GM12891 (cell line): ENCODE results near the gene VWA2.
"Not testable (repeated sequence)": the region's sequence is repeated elsewhere in the genome, so short reads cannot be mapped to it uniquely, and the experiment has no call there.

ENCODE experiments used
- DNase-seq: peaks from one replicate; pipeline ENCODE4 v3.0.0; 2011; ENCODE audit warnings: low spot score; ENCODE audit not compliant: insufficient read length
- FAIRE-seq: peaks from 2 replicates; lab custom pipeline; 2011; peaks lifted over from hg19 to GRCh38; lab: Jason Lieb, UNC
- PAX5 ChIP-seq: IDR thresholded peaks from 2 replicates; pipeline ENCODE4 v1.6.1; 2011; ENCODE audit warnings: low read length, moderate library complexity, mild to moderate bottlenecking; ENCODE audit not compliant: insufficient read depth, severe bottlenecking
- POLR2A ChIP-seq: IDR thresholded peaks from 2 replicates; pipeline ENCODE4 v1.6.1; 2011; ENCODE audit warnings: low read depth, low read length, control low read depth
- POLR2AphosphoS5 ChIP-seq: IDR thresholded peaks from 2 replicates; pipeline ENCODE4 v1.6.1; 2011; ENCODE audit warnings: low read depth, low read length, control low read depth
- POU2F2 ChIP-seq: IDR thresholded peaks from 2 replicates; pipeline ENCODE4 v1.6.1; 2011; ENCODE audit warnings: low read depth, mild to moderate bottlenecking, control low read depth, low read length, moderate library complexity
- SPI1 ChIP-seq: IDR thresholded peaks from 2 replicates; pipeline ENCODE4 v1.6.1; 2011; ENCODE audit warnings: low read depth, low read length, control low read depth
- TAF1 ChIP-seq: IDR thresholded peaks from 2 replicates; pipeline ENCODE4 v1.6.1; 2011; ENCODE audit warnings: low read depth, low read length, control low read depth

The VWA2 gene

DNA sequence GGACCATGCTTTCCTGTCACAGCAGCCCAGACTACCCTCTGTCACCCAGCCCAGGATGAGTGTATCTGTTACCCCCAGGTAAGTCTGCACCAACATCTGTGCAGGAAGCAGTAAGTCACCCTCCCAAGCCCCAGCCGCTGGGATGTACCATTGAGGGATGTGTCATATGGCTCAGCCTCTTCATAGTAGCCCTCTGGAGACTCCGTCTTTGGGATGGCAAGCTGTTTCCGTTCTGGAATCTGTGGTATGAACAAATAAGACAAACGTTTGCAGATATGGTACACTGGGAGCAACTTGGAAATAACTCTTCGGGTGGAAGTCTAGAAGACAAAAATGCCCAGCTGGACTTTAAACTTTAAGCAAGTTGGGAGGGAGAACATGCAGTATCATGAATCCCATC lies 84.0 kb downstream of the VWA2 start:
- no peak for TF ChIP-seq SPI1
- TF ChIP-seq POU2F2, result no peak
- no peak for TF ChIP-seq PAX5
- no peak for TF ChIP-seq TAF1
- no peak for TF ChIP-seq POLR2A
- no peak for TF ChIP-seq POLR2AphosphoS5
- no peak for FAIRE-seq

DNA sequence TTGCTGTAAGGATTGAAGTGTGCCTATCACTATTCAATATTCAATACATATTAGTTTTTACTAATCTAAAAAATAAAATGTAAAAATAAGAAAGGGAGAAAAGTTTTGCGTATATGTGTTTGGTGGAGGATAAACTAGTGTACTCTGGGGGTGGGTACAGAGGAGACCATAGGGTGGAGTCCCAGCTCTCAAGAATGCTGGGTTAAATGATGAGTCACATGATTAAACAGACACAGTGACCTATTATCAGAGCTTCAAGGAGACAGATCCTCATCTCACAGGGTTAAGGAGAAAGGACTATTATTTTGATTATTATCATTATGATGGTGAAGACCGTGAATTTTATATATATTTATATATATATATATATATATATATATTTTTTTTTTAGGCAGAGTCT lies 87.7 kb downstream of the VWA2 start:
- no peak for TF ChIP-seq SPI1
- no peak for TF ChIP-seq POLR2A
- no peak for TF ChIP-seq PAX5
- no peak for TF ChIP-seq POU2F2
- no peak for TF ChIP-seq POLR2AphosphoS5
- TF ChIP-seq TAF1, result no peak
- DNase-seq, result no peak
- FAIRE-seq, result no peak

More for the DNA sequence above, 84.0 kb downstream of the VWA2 start:
- no peak for DNase-seq

DNA sequence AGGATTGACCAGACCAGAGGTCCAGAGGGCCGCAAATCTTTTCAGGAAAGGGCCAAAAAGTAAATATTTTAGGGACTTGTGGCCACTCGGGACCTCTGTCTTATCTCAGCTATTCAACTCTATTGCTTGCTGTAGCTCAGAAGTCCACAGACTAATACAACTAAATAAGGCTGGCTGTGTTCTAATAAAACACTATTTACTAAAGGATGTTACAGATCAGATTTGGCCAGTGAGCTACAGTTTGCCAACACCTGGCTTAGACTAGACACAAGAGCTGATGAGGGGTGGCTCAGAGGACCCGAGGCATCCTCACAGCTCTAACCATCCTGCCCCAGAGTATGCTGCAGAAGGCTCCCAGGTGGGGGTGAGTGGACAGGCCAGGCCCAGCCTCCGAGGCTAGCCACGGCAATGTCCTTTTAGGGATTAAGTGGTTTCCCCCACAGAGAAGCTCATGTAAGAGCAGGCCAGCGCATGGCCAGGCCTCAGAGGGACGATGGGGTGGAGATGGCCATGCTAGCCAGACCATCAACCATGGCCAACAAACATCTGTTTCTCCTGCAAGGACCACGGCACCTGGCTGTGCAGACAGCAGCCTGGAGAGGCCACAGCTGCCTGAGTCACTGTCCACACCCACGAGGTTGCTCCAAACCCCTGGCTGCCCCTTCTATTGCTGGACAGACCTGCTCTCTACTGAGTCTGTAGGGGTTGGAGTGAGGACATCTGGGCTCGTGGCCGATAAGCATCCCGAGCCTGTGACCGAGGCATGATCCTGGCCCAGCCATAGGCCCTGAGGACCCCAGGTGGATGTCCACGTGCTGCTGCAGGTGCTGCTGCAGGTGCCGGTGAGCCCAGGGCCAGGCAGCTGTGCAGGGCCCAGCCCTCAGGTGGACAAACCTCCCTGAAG lies 88.7 kb downstream of the VWA2 start:
- DNase-seq (no peak), FAIRE-seq (no peak)
- TF ChIP-seq PAX5 (no peak), POLR2AphosphoS5 (no peak), POLR2A (no peak), TAF1 (no peak), POU2F2 (no peak), SPI1 (no peak)

DNA sequence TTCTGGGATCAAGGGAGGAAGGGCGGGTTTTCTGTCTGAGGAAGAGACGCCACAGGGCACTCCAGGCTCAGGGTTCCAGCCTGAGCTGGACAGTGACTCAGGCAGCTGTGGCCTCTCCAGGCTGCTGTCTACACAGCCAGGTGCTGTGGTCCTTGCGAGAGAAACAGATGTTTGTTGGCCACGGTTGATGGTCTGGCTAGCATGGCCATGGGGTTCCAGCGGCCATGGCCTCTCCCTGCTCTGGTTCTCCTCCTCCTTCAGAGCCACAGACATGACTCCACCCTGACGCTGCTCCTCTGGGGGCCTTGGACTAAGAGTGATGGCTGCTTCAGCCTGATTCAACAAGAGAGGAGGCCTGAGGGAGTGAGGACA lies 89.4 kb downstream of the VWA2 start:
- TF ChIP-seq PAX5 (no peak), POU2F2 (no peak)
- FAIRE-seq, result no peak

GRCh38 chr10:114328874-114329273 lies 89.8 kb downstream of the VWA2 start:
- FAIRE-seq (no peak), DNase-seq (no peak)
- no peak for TF ChIP-seq POLR2AphosphoS5

More for the DNA sequence above, 89.4 kb downstream of the VWA2 start:
- DNase-seq, result no peak

- FAIRE-seq, result no peak
- DNase-seq, result no peak
- TF ChIP-seq PAX5, result no peak
- TF ChIP-seq TAF1, result no peak
- no peak for TF ChIP-seq POLR2A
- no peak for TF ChIP-seq POU2F2
- TF ChIP-seq POLR2AphosphoS5, result no peak
- no peak for TF ChIP-seq SPI1
Measured at GRCh38 chr10:114329634-114330365, 90.7 kb downstream of the VWA2 start.

- FAIRE-seq (no peak), DNase-seq (no peak)
- TF ChIP-seq PAX5 (no peak), TAF1 (no peak), POU2F2 (no peak), POLR2AphosphoS5 (no peak), SPI1 (no peak), POLR2A (no peak)
Measured at GRCh38 chr10:114332301-114333192, 93.5 kb downstream of the VWA2 start.

DNA sequence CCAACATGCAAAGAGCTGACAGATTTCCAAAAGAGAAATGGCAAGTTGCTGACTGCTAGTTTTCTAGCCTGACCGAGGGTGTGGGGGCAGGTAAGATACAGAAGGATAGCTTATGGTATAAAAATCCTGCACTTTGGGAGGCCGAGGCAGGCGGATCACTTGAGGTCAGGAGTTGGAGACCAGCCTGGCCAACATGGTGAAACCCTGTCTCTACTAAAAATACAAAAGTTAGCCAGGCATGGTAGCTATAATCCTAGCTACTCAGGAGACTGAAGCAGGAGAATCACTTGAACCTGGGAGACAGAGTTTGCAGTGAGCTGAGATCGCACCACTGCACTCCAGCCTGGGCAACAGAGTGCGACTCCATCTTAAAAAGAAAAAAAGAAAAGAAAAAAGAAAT lies 94.4 kb downstream of the VWA2 start:
- not testable (repeated sequence) for DNase-seq, FAIRE-seq

DNA sequence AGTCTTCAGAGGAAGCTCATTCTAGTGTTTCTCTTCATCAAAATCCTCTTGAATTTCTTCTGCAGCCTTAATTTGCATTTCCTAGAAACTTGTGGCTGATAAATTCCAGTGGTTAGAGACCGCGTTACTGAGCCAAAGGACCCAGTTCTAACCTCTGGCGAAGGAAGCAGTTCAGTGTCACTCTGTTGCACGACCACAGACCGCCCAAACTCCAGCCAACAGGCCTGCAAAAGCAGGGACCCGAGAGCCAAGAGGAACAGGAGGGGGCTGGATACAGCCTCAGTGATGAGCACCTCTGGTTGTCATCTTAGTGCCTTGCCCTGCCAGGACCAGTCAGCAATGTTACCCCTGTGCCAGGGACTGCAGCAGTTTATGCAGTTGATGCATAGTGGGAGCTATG lies 95.2 kb downstream of the VWA2 start:
- FAIRE-seq (no peak), DNase-seq (no peak)

DNA sequence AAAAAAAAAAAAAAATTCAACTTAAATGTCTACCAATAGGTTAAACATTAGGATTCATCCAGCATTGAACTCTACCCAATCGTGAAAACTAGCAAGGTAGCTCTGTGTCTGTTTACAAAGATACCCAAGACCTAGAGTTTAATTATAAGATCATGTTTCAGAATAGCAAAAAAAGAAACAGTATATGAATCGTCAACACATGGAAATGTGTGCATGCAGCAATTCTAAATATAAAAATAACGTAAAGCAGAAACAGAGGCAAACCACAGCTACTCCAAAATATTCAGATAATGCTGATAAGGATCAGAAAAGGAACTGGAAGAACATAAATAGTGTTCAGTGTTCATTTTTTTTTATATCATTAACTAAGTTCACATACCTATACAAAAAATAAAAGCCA lies 96.6 kb downstream of the VWA2 start:
- no peak for FAIRE-seq

More for the DNA sequence above, 95.2 kb downstream of the VWA2 start:
- TF ChIP-seq TAF1 (no peak), POU2F2 (no peak), PAX5 (no peak), POLR2AphosphoS5 (no peak), POLR2A (no peak)

More for the DNA sequence above, 96.6 kb downstream of the VWA2 start:
- TF ChIP-seq TAF1 (no peak), POLR2AphosphoS5 (no peak), POU2F2 (no peak)
- DNase-seq, result no peak
